Stimulated activated naive CD4-positive, alpha-beta T cell (primary cell): ENCODE measurements around the gene PRRG4.
"Not testable (repeated sequence)": the region's sequence is repeated elsewhere in the genome, so short reads cannot be mapped to it uniquely, and the experiment has no call there.

Experiments used
- DNase-seq, 6 experiments: peaks; one replicate each; lab custom pipeline; 2025; lab: John Stamatoyannopoulos, UW

The PRRG4 gene

DNA sequence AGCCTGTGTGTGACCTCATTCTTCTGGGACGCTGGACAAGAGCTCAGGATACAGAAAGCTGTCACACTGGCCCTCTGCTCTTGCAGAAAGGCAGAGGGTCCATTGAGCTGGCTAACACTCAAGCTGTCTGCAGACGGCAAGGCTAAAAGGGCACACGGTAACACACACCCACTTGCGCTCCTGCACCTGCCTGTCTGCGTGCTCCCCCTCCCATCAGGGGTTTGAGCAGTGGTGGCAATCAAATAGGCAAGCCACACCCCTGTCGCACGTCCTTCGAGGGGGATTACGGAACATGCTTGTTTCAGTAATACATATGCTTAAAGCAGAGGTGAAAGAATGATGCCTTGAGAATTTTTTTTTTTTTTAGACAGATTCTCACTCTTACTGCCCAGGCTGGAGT is 55.8 kb downstream of the PRRG4 start:
- no peak for DNase-seq

DNA sequence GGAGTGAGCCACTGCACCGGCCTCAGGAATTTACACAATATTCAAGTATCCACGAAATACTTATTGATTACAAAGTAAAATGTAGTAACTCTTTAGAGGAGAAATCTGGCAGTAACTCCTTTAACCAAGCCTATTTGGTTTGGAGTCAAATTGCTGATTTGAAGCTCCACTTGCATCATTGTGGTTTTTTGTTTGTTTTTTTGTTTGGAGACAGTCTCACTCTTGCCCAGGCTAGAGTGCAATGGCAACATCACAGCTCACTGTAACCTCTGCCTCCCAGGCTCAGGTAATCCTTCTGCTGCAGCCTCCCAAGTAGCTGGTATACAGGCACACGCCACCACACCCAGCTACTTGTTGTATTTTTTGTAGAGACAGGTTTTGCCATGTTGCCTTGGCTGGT is 56.5 kb downstream of the PRRG4 start:
- no peak for DNase-seq

DNA sequence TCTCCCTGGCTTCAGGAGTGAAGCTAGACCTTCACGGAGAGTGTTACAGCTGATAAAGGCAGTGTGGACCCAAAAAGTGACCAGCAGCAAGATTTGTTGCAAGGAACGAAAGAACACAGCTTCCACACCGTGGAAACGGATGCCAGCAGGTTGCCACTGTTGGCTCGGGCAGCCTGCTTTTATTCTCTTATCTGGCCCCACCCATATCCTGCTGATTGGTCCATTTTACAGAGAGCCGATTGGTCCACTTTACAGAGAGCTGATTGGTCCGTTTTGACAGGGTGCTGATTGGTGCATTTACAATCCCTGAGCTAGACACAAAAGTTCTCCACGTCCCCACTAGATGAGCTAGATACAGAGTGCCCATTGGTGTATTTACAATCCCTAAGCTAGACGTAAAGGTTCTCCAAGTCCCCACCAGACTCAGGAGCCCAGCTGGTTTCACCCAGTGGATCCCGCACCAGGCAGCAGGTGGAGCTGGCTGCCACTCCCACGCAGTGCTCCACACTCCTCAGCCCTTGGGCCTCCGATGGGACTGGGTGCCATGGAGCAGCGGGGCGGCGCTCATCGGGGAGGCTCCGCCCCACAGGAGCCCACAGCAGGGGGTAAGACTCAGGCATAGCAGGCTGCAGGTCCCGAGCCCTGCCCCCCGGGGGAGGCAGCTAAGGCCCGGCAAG is 58.1 kb downstream of the PRRG4 start:
- DNase-seq: not testable (repeated sequence)

DNA sequence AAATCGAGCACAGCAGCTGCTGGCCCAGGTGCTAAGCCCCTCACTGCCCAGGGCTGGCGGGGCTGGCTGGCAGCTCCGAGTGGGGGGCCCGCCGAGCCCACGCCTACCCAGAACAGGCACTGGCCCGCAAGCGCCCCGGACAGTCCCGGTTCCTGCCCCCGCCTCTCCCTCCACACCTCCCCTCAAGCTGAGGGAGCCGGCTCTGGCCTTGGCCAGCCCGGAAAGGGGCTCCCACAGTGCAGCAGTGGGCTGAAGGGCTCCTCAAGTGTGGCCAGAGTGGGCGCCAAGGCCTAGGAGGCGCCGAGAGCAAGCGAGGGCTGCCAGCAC is 58.6 kb downstream of the PRRG4 start:
- not testable (repeated sequence) for DNase-seq

DNA sequence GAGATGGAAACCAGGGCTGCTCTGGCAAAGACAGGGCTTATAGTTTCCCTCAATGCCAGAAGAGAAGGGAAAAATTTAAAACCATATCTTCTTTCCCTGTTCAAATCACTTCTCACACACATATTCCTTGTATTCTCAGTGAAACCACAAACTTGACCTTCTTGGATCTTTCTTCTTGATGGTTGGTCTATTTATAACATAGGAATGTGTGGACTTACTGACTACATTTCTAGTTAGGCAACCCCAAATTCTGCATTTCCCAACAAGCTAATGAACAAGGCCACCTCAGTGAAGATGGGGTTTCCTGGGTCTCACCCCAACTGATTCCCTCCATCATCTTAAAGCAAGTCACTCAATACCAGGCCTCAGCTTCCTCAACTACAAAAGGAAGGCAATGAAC is 59.1 kb downstream of the PRRG4 start:
- no peak for DNase-seq

DNA sequence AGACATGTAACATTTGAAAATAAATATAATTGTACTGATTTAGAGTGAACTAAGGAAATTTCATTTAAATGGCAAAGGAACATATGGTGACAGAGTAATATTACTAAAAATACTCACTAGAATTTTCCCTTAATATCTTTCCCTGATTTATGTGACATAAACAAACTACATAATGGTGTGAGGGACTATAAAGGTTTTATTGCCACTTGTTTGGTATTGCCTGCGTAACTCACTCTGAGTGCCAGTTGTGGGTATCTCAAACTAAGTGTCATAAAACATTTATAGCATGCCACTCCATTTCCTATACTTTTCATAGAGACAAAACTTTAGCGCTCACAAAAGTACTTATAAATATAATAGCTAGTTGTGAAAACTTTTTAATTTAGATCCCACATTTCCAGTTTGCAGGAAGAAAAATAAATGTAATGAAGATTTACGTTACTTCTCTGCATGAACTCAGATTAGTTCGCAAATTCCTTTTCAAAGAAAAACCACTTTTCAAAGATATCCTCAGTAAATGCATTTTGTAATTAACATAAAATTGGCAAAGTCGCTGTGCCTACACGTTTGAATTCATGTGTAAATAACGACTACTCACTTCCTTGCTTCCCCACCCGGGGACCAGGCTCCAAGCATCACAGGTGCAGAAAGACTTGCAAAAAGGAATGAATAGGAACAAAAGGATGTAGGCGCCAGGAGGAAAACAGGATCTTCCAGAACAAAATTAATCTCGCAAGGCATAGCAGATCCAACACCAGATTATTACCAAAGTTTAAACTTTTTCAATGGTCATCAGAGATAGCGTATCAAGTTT is 61.3 kb downstream of the PRRG4 start:
- DNase-seq: no peak

DNA sequence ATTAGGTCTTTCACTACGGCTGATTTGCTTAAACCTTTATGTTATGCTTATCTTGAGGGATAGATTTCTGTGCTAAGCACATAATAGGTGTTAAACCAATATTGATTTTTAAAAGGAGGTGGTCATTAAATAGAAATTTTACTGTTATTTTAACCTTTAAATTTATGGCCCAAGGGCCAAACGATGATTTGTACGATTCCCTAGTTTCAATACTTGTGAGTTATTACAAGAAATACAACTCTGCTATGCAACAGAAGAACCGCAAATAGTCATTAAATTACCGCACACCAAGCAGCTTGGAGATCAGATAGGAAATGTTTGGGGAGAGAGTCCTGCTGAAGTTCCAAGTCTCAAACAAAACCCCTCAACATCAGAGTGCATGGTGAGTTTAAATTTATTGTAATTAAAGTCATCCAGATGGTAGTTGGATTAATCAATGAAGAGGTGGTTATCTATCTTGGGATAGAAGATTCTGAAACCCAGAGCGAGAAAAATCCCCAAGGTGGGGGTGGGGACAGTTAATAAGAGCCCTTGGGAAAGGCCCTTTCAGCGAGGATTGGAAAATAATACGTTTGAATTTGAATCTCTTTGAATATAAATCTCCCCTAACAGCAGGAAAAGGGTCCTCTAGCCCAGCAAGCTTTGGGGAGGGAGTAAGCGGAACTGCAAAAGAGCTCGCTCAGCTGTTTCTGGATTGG is 62.1 kb downstream of the PRRG4 start:
- DNase-seq: no peak

DNA sequence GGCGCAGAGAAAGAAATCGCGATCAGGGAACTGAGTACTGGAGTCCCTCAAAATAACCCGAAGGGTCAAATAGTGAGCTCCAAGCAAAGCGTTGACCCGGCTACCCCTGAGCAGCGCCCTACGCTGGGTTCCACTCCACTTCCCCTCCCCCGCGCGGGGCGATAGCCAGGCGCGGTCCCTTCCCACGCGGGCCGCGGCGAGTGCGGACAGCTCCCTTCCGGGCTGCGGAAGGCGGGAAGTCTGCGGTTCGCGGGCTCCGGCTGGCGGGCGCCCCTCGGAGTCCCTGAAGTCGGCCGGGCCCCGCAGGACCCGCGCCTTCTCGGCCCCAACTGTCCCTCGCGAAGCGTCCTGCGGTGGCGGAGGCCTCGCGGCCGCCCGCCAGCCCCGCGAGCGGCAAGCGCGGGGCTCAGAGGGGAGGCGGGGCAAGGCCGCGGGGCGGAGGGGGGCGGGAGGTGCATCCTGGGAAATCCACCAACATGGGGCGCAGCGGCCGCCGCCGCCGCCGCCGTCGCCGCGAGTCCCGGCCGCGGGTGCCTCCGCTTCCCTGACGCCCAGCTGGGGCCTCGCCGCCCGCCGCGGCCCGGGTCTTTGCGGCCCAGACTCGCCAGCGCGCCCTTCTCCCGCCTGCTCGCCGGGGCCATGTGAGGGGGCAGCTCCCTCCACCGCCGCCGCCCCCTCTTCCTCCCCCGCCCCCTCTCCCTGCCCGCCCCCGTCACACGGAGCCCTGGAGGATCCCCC is 62.8 kb downstream of the PRRG4 start, which contains the start of gene QSER1:
Gene QSER1, plus strand, starts transcription at position 457 of the 738 bp plus-strand sequence. CDS start 315 bp downstream, outside the sequence.
- peak; percentile 55 to 80 (median 68) for DNase-seq

DNA sequence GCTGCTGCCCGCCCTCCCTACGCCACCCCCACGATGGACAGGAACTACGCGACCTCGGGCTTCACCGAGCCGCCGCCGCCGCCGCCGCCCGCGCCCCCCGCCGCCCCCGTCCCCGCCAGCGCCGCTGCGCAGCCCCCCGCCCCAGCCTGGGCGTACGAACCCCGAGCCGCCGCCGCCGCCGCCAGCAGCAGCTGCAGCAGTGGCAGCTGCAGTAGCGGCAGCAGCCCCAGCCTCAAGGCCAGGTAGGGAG is 63.3 kb downstream of the PRRG4 start:
- DNase-seq: peak in 2 of 6 experiments; percentile 55 to 73

DNA sequence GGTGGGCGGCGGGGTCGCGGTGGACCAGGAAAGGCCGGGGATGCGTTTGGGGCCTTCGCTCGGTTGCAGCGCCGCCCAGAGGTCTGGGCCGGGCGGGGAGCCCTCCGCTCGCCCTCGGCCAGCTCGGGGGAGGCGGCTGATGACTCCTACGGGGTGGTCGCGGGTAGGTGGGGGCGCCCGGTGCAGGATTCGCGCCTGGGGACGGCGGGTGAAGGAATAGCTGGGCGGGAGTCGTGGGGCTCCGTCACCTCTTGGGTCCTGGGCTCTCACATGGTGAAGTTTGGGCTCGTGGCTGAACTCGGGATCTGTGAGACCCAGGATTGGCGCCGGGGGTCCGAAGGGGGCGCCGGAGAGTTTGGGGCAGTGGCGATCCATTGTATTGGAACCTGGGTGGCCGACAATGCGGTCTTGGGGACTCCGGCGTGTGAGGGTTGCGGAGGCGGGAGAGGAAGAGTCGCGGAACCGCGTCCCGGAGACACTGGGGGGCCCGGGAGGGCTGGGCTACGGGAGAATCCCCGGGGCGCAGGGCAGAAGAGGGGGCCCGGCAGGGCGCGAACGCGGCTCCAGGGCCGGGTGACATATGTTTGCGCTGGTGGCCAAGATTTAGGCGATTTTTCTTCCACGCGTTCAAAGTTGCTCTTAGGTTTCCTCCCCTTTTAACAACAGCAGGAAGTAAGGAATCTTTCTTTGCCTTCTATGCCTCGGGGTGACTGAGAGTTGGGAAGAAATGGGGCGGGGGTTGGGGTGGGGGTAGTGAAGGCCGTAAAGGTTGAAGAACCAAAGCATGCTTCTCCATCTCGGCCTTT is 63.8 kb downstream of the PRRG4 start:
- DNase-seq: peak; percentile 19 to 60 (median 38)

DNA sequence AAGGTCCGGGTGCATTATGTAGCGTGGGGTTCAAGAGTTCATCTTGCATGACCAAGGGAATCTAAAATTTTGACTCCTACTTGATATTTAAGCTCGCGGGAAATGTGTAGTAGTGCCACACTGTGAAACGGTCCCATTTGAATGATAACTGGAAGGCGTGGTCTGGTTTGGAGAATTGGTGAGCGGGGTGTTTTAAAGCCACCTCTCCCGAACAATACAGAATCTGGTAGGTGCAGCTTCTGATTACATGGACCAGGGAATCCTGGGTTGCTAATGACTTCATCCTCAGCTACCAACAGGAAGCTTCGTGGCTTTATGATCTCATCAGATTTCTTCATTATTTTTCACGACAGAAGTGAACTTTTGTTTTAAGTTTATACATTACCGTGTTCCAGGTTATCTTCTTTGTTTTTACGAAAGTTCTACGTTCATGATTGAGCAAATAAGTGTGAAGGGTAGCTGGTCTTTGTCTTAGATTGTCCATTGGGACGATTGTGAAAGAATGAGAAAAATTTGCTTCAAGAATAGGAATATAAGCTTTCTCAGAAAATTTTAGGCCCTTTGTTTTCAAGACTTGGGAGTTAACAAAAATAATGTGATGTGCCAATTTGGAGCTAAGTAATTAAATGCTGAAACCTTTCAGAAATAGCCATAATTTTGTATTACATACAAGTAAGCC is 64.6 kb downstream of the PRRG4 start:
- peak in 4 of 6 experiments; percentile 9 to 32 (median 14) for DNase-seq

DNA sequence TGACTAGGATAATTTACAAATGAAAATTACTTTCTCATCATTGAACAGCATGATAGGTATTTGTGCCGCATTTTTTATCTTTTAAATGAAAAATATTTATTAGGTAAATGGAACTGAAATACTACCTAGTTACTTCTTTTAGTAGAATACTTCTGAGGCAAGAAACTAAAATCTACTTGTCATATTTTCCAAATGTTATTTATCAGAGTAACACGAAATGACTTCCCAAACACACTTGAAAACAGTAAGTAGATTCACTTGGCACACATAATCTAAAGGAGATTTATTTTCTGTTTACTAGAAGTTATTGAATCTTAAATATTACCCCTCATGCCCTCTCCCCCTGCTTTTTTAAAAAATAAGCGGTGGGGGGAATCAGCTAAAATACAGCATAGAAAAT is 65.2 kb downstream of the PRRG4 start:
- DNase-seq: no peak

DNA sequence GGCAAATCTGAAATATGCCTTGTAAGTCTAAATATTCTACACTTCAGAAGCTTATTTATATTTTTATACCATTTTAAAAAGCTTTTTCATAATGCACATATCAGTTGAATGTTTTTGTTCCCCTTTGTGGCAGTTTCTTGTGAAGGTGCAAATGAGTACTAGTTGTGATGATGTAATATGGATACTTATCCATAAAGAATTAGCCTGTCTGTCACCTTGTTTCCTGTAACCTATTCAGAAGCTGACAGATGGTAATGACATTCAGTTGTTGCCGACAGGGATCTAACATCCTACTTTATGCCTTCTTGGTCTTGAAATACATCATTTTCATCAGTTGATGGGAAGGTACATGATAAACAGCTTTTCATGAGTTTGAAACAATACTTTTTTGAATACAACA is 65.7 kb downstream of the PRRG4 start:
- no peak for DNase-seq

DNA sequence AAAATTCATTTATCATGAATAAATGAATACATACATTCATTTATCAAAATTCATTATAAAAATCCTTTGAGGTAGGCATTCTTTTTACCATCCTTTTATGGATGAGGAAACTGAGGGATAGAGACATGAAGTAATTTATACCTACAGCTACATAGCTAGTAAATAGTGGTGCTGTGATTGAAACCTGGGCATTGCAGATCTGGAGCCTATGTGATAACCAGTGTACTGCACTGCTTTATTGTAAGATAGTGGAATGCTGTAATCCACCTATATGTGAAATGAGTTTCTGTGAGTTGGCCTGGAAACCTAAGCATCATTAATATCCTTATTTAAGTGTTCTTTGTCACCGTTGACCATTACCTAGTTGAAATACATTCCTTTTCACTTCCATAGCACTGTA is 67.4 kb downstream of the PRRG4 start:
- DNase-seq: no peak

DNA sequence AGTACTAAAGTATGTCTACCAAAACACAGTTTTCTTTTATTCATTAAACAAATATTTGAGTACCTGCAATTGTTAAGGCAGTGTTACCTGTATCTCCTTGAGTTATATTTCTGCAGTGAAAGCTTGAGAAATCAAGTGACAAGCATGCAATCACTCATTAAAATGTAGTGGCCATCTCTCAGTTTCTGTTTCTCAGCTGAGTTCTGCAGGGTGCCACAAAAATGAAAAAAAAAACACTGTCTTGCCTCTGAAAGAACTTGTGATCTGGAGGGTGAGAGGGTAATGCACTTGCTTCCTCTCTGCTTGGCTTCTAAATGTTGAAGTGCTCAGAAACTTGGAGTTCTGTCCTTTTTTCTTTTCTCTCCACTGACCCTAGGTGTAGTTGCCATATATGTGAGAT is 69.7 kb downstream of the PRRG4 start:
- no peak for DNase-seq

DNA sequence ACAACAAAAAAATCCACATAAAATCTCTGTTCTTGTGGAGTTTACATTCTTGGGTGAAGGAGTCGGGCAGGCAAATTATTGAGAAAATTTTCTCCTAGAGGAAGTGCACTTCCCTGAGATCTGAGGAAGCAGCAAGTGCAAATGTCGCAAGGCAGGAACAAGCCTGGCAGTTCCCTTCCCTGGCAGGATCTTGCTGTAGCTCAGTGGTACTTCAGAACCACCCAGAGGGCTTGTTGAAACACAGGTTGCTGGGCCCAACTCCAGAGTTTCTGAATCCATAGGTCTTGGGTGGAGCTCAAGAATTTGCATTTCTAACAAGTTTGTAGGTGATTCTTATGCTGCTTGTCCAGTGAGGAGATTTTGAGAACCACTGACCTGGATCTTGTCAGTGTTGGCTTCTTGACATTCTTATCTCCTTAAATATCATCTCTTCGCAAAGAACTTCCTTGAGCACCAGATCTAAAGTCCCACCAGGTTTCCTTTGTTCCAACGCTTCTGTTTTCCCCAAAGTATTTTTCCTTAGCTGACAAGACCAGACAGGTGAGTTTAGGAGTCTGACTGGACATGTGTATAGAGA is 72.5 kb downstream of the PRRG4 start:
- no peak for DNase-seq

DNA sequence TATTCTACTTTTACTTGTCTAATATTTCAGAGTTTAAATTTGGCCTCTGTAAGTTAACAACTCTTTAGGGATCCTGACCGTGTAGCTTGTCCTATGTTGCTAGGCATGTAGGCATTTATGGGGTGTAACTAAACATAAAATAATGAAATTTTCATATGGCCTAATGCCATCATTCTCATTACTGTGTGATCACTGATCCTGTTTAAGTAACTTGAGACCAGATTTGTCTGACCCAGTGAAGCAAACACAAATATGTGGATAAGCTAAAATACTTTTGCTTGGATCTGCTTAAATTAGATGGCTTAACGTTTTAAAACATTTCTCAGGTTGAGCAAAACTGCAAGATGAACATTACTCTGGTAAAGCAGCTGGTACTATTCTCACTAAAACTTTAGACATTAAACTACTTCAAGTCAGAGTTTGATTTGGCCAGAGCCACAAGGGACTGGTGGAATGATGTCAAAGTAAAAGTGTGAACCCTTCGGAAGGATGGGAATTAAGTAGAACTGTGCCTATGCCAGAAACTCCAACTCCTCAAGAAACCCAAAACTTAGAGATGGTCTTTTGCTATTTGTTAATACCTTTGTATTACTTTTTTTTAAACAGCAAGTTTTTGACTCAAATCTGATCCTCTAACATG is 75.4 kb downstream of the PRRG4 start:
- DNase-seq: no peak
